GM18909 (cell line): Measurements from ENCODE around the gene RPS8.
"Not testable (repeated sequence)": the region's sequence is repeated elsewhere in the genome, so short reads cannot be mapped to it uniquely, and the experiment has no call there.

ENCODE experiments used
- ATAC-seq: cut with Tn5 transposase; IDR thresholded peaks from one replicate; pipeline ENCODE4 v1.9.1; 2021; ENCODE audit warnings: mild to moderate bottlenecking; ENCODE audit not compliant: unreplicated experiment, poor library complexity

Gene RPS8

GRCh38 chr1:44817771-44818495, 42.6 kb downstream of the RPS8 start:
- ATAC-seq = no peak

DNA sequence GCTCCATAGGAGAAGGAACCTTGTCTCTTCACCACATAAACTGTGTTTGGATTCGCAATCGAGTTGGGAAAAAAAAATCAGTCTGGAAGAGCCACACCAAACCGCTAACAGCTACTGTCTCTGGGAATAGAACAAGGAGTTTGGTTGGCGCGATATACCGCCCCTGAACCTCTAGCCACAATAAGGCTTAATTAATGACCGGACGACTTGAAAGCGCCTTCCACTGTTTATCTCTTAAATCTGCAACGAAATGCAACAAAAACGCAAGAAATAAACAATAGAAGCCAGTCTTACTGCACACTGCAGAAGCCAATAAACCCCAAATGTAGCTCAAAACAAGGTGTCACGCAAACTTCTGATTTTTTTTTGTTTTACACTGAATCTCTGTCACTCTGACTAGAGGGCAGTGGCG, 43.9 kb downstream of the RPS8 start:
- no peak for ATAC-seq

DNA sequence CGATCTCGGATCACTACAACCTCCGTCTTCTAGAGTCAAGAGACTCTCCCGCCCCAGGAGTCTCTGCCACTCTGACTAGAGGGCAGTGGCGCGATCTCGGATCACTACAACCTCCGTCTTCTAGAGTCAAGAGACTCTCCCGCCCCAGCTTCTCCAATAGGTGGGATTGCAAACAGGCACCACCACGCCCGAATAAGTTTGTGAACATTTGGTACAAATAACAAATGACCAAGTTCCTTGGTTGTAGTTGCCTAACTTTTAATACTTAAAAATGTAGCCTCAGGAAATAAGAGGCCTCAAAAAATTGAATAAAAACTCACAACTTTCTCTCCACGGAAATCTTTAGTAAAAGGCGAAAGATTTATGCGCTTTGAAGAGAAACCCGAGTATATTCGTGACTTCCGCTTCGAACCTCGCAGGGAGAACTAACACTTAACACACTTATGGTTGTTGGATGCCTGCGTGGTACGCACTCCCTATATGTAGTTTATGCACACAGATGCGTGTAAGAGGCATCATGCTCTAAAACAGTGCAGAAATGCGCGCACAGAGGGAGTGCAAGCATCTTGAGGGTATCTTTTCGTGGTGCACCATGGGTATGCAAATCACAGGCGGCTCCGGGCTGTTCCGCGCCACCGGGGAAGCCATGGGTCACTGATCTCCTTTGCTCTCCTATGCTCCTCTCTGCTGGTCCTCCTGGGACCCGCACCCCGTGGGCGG, 44.4 kb downstream of the RPS8 start:
- peak; percentile 84 for ATAC-seq

DNA sequence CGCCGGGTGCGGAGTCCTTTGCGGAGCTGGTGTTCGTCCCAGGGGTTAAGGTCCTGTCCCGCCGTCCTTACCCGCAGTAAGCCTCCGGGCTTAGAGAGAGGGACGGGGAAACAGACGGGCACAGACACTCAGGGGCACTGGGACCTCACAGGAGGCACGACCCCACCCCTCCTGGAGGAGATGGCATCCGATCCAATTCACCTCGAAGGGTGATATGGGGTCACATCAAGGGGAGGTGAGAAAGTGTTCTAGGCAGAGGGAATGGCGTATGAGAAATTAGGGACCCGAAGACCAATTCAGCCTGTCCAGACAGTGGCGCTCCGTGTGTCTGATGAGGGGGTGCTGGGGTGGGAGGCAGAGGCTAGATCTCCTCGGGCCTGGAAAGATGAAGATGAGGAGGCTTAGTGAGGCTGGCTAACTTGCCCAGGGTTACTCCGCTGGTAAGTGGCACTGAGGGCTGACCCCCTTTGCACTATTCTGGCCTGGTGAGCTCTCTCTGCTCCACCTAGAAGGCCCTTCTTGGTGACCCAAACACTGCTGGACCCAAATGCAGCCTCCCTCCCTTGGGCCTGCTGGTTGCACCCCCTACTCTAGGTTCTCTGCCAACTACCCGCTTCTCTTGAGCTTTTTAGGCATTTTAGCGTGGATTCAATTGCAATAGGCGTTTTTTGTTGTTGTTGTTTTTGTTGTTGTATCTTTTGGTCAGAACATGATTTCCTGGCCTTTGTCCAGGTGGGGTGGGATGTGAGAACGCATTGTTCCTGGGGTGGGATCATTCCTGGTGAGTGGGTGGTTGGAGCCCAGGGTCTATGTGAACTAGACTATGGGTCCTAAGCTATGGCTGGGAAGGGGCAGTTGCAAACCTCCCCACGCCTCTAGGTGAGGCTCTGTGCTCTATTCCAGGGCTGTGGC, 45.2 kb downstream of the RPS8 start:
- ATAC-seq = peak; percentile 8

GRCh38 chr1:44821240-44821715, 45.9 kb downstream of the RPS8 start:
- ATAC-seq = no peak

GRCh38 chr1:44822131-44822701, 46.9 kb downstream of the RPS8 start:
- no peak for ATAC-seq

DNA sequence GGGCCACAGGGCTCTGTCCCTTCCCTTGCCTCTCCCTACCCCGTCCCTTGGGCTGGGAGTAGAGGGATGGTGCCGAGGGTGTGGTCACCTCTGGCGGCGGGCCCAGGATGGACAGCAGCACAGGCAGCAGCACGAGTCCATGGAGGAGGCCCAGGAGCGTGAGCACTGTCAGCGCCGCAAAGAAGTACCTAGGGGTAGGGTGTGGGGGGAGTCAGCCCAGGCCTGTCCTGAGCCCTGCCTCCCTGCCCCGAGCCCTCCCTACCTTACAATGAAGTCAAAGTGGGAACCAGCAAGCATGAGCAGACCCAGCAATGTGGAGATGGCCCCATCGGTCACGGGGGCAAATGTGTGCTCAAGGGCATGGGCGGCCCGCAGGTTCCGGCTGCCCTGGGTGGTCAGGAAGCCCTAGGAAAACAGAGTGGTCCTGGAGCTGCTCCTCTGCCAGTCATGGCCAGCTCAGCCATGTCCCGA, 47.7 kb downstream of the RPS8 start:
- ATAC-seq = no peak

DNA sequence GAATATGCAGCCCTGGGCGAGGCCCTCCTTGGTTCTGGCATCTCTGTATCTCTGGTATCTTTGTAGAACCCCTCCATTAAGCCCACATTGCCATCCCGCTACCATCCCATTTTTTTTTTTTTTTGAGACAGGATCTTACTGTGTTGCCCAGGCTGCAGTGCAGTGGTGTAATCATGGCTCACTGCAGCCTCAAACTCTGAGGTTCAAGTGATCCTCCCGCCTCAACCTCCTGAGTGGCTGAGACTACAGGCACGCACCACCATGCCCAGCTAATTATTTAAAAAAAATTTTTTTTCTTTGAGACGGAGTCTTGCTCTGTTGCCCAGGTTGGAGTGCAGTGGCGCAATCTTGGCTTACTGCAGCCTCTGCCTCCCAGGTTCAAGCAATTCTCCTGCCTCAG, 49.1 kb downstream of the RPS8 start:
- not testable (repeated sequence) for ATAC-seq

- no peak for ATAC-seq
Observed at GRCh38 chr1:44826375-44827196, 51.2 kb downstream of the RPS8 start.

DNA sequence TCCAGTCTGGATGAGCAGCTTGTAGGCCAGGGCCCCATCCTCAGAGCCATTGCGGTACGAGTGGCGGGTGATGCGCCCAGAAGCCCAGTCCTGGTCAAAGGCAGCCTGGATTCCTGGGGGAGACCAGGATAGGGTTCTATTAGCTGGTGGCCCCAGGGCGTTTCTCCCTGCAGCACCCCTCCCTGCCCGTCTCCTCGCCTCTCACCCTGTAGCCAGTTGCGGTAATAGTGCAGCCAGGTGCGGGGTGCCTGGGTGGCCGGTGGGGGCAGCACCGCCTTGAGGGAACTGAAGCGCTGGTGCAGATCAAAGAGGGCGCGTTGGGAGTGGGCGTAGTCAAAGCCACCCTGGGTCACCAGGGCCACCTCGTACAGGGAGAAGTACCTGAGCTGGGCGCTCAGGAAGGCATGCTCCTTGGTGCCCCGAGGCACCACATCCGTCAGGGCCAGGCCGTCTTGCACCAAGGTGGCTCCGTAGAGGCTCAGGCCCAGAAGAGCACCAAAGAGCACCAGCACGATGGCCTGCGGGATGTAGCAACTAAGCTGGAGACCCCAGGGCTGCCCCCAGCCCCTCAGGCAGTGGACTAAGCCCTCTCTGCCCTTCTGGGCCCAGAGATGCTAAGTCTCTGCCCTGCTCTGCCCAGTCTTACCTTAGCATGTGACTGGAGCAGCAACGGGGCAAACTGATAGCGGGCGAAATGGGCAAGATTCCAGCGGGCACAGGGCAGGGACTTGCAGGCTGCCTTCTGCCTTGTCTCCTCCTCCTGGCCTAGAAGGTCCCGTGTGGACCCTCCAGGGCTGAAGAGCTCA, 52.1 kb downstream of the RPS8 start:
- ATAC-seq = no peak

- no peak for ATAC-seq
Observed at GRCh38 chr1:44828003-44828651, 52.8 kb downstream of the RPS8 start.
